Measurements from ENCODE around the gene GRHL3. TPM values are rescaled to one million over a fixed set of nuclear protein-coding genes. Genes with fewer than 3 reads are reported as not detected.

The GRHL3 gene
- total and polyA plus RNA-seq, 10 of the 15 experiments (the other 5 are each of a cell fraction or from before 2014, with no cell fraction given) = 0.07 to 0.87 (median 0.34) TPM

- no peak for FAIRE-seq
- intact Hi-C loops (cut with micrococcal nuclease; ENCODE audit: unreplicated experiment) = no loop called here
- TF ChIP-seq RELA (IDR thresholded peaks at IDR 0.05; ENCODE audit: borderline replicate concordance, partially characterized antibody) = no peak
- no peak for TF ChIP-seq SRF (IDR thresholded peaks at IDR 0.05; ENCODE audit: low read depth in 2 of 2, low read length in 2 of 2)
- no peak for TF ChIP-seq NFIC (IDR thresholded peaks at IDR 0.05; ENCODE audit: low read depth, low read length)
- no peak for TF ChIP-seq CTCF (IDR thresholded peaks at IDR 0.05 in 2 of 3, conservative IDR thresholded peaks at IDR 0.05 in 1 of 3; ENCODE audit: control insufficient read depth in 2 of 3, extremely low read depth in 1 of 3, insufficient read depth in 1 of 3, low read depth in 3 of 3, low read length in 3 of 3)
- TF ChIP-seq NKRF (conservative IDR thresholded peaks at IDR 0.05) = no peak
- no peak for TF ChIP-seq SIX5 (IDR thresholded peaks at IDR 0.05; ENCODE audit: low read depth, low read length, severe bottlenecking)
- TF ChIP-seq TARDBP (IDR thresholded peaks at IDR 0.05; ENCODE audit: borderline replicate concordance) = no peak
- TF ChIP-seq BCL3 (IDR thresholded peaks at IDR 0.05; ENCODE audit: borderline replicate concordance, insufficient read depth, low read depth, low read length, poor library complexity, severe bottlenecking) = no peak
- no peak for TF ChIP-seq ZNF592 (IDR thresholded peaks at IDR 0.05)
- no peak for TF ChIP-seq FOXK2 (IDR thresholded peaks at IDR 0.05)
Measured at GRCh38 chr1:24366707-24367106, 47.5 kb downstream of the GRHL3 start.

More at GRCh38 chr1:24366707-24367106, 47.5 kb downstream of the GRHL3 start:
- Histone ChIP-seq H3K9me3 (replicated peaks; ENCODE audit: control insufficient read depth, insufficient read depth, low read length) (no peaks in the 10 kb centered on the region), H3K4me3 (no peak overlapping the region), H3K36me3 (ENCODE audit: control insufficient read depth in 2 of 2, insufficient read depth in 2 of 2, low read length in 1 of 2) (no peaks in the 10 kb centered on the region), H3K79me2 (ENCODE audit: control insufficient read depth, insufficient read depth, low read length) (no peaks in the 10 kb centered on the region), H3K4me1 (ENCODE audit: control insufficient read depth, insufficient read depth, low read length) (peaks cover 11% of the 10 kb centered on the region; the same call in 1 of the 2 replicates), H2AFZ (ENCODE audit: control insufficient read depth, low read depth, low read length) (no peak overlapping the region), H3K27me3 (replicated peaks in 1 of 2; ENCODE audit: control insufficient read depth in 2 of 2, insufficient read depth in 2 of 2, low read length in 1 of 2) (no peaks in the 10 kb centered on the region; a peak in 1 of 4 replicates), H3K4me2 (ENCODE audit: control insufficient read depth, insufficient read depth) (no peak overlapping the region), H4K20me1 (ENCODE audit: control insufficient read depth, insufficient read depth) (no peaks in the 10 kb centered on the region), H3K9ac (ENCODE audit: control insufficient read depth, insufficient read depth, low read length) (no peak overlapping the region), H3K27ac (ENCODE audit: control insufficient read depth, insufficient read depth) (no peak overlapping the region)
- ChIA-PET SMC1A (ENCODE audit: uncharacterized antibody, unreplicated experiment) (interaction anchor here (0.7 to 1.3 kb wide), 3 partner anchors 9 to 27 kb away, joined by 3 to 4 read pairs (median 3); no protein-coding TSS in a partner anchor), RAD21 (ENCODE audit: unreplicated experiment) (no interaction called here), CTCF (interaction anchor here (1.0 to 1.4 kb wide), 2 partner anchors 18 to 24 kb away, joined by 4 read pairs; no protein-coding TSS in a partner anchor), POLR2A (no interaction called here)
- WGBS (ENCODE audit: insufficient coverage, insufficient replicate concordance, low lambda C conversion rate, missing lambda C conversion rate) = 89% methylated on average over 9 of the region's 9 CpGs
- in situ Hi-C loops (cut with MboI) = no loop called here
- DNase-seq (ENCODE audit: low read depth, low spot score) (no peak), ATAC-seq (no peak)
- BruUV-seq (replicated peaks) = no TSS peak
